ENCODE data around the gene DCC. TPM values are rescaled to one million over a fixed set of nuclear protein-coding genes. Genes with fewer than 3 reads are reported as not detected.

Gene DCC
- polyA plus RNA-seq, 2 of the 4 experiments (the other 2 are of a cell fraction) = 0.12 TPM; not detected in 1

DNA sequence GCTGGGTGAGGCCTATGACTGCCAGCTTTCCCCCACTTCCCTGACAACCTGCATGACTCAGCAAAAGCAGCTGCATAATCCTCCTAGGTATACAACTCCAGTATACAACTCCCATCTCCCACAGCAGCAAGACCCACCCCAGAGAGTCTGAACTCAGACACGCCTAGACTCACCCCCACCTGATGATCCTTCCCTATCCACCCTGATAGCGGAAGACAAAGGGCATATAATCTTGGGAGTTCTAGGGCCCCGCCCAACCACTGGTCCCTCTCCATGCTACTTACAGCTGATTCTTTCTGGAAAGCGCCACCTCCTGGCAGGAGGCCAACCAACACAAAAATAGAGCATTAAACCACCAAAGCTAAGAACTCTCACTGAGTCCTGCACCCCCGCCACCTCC, 296.5 kb downstream of the DCC start:
- CTCF ChIA-PET = no interaction called here
- POLR2A ChIA-PET = no interaction called here
- ATAC-seq = no peak

GRCh38 chr18:52648201-52648600, 308.2 kb downstream of the DCC start:
- Histone ChIP-seq H3K27ac (no peak overlapping the region), H3K4me3 (no peak overlapping the region), H3K9me3 (no peaks in the 10 kb centered on the region), H3K4me1 (no peaks in the 10 kb centered on the region), H3K4me2 (no peak overlapping the region)
- FAIRE-seq (no peak), ATAC-seq (no peak), DNase-seq (ENCODE audit: low read depth in 1 of 2, low spot score in 1 of 2) (no peak)
- 77% methylated on average over 4 of the region's 4 CpGs for WGBS (ENCODE audit: missing lambda C conversion rate)
- ChIA-PET POLR2A (no interaction called here), CTCF (no interaction called here)
- TF ChIP-seq, protein P1, sequence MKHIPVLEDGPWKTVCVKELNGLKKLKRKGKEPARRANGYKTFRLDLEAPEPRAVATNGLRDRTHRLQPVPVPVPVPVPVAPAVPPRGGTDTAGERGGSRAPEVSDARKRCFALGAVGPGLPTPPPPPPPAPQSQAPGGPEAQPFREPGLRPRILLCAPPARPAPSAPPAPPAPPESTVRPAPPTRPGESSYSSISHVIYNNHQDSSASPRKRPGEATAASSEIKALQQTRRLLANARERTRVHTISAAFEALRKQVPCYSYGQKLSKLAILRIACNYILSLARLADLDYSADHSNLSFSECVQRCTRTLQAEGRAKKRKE (CRISPR knock-in tag; IDR thresholded peaks at IDR 0.05; ENCODE audit: low read depth) = no peak
- TF ChIP-seq CBX2 (IDR thresholded peaks at IDR 0.05; ENCODE audit: borderline replicate concordance, low read depth) = no peak
- TF ChIP-seq ELK1 (IDR thresholded peaks at IDR 0.05; ENCODE audit: low read depth, low read length) = no peak
- TF ChIP-seq TP53 (CRISPR knock-in tag; IDR thresholded peaks at IDR 0.05) = no peak
- TF ChIP-seq ZSCAN20 (CRISPR knock-in tag; IDR thresholded peaks at IDR 0.05) = no peak
- TF ChIP-seq TFCP2L1 (CRISPR knock-in tag; IDR thresholded peaks at IDR 0.05) = no peak
- no peak for TF ChIP-seq PHF8 (IDR thresholded peaks at IDR 0.05; ENCODE audit: borderline replicate concordance, low read depth)
- no peak for TF ChIP-seq JUNB (IDR thresholded peaks at IDR 0.05)

More for the DNA sequence above, 296.5 kb downstream of the DCC start:
- H3K4me2 ChIP-seq = no peak overlapping the region
- DNase-seq (ENCODE audit: low read depth in 1 of 2, low spot score in 1 of 2) (peak in 1 of 2 experiments; percentile 5), FAIRE-seq (no peak)
- H3K4me1 ChIP-seq = no peaks in the 10 kb centered on the region
- H3K4me3 ChIP-seq = no peak overlapping the region
- WGBS (ENCODE audit: missing lambda C conversion rate) = 88% methylated on average over 5 of the region's 5 CpGs
- H3K9me3 ChIP-seq = no peaks in the 10 kb centered on the region
- peak; percentile 69 for TF ChIP-seq MAFK (IDR thresholded peaks at IDR 0.05; ENCODE audit: partially characterized antibody)
- TF ChIP-seq NFE2L2 (conservative IDR thresholded peaks at IDR 0.05; ENCODE audit: low read length) = peak; percentile 64; the same call in 1 of the 2 replicates
- TF ChIP-seq JUNB (IDR thresholded peaks at IDR 0.05) = no peak
- H3K27ac ChIP-seq = peak overlapping the region in 1 of 2 experiments; percentile 33; a peak in 1 of 6 replicates

DNA sequence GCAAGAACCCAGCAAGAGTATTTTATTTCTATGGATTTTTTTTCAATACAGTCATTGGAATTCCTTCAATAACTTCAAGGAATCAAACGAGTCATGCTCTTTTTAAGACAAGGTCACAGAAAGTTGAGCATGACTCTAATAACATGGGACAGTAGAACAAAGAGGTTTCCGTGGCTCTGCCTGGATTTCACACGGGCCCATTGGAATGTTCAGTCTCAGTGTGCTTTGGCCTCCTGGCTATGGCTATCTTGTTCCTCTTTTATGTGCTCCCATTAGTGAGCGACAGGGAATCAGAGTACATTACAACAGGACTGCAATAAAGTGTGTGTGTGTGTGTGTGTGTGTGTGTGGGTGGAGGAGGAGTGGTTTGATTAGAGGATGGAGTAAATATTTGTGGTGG, 312.4 kb downstream of the DCC start:
- no peak overlapping the region for H3K4me3 ChIP-seq
- H3K4me1 ChIP-seq = no peaks in the 10 kb centered on the region
- H3K27ac ChIP-seq = no peak overlapping the region
- no peak for TF ChIP-seq PBX3 (IDR thresholded peaks at IDR 0.05)
- H3K4me2 ChIP-seq = no peak overlapping the region
- CTCF ChIA-PET = no interaction called here
- 53% methylated on average over 4 of the region's 4 CpGs for WGBS (ENCODE audit: missing lambda C conversion rate)
- POLR2A ChIA-PET = no interaction called here
- no peaks in the 10 kb centered on the region for H3K9me3 ChIP-seq
- DNase-seq (ENCODE audit: low read depth in 1 of 2, low spot score in 1 of 2) (no peak), FAIRE-seq (no peak), ATAC-seq (no peak)

- ChIA-PET CTCF (no interaction called here), POLR2A (no interaction called here)
- Histone ChIP-seq H3K27ac (no peak overlapping the region), H3K4me2 (no peak overlapping the region), H3K9me3 (no peaks in the 10 kb centered on the region), H3K4me1 (no peaks in the 10 kb centered on the region), H3K4me3 (no peak overlapping the region)
- no peak for TF ChIP-seq MAFK (IDR thresholded peaks at IDR 0.05; ENCODE audit: partially characterized antibody)
- TF ChIP-seq MYC (IDR thresholded peaks at IDR 0.05; ENCODE audit: borderline replicate concordance, low read length) = no peak
- no peak for TF ChIP-seq ZSCAN20 (CRISPR knock-in tag; IDR thresholded peaks at IDR 0.05)
- TF ChIP-seq ZNF302 (CRISPR knock-in tag; IDR thresholded peaks at IDR 0.05) = no peak
- TF ChIP-seq ZC3H11A (IDR thresholded peaks at IDR 0.05) = no peak
- no peak for TF ChIP-seq USF2 (IDR thresholded peaks at IDR 0.05)
- no peak for TF ChIP-seq ZFP36 (IDR thresholded peaks at IDR 0.05; ENCODE audit: borderline replicate concordance, partially characterized antibody)
- no peak for TF ChIP-seq KDM5A (IDR thresholded peaks at IDR 0.05)
- TF ChIP-seq BHLHE40 (IDR thresholded peaks at IDR 0.05; ENCODE audit: low read depth, low read length) = no peak
- no peak for TF ChIP-seq PHF8 (IDR thresholded peaks at IDR 0.05; ENCODE audit: borderline replicate concordance, low read depth)
- TF ChIP-seq HES2 (IDR thresholded peaks at IDR 0.05) = no peak
- no peak for TF ChIP-seq RNF2 (IDR thresholded peaks at IDR 0.05; ENCODE audit: borderline replicate concordance, low read depth)
- no peak for TF ChIP-seq HDAC2 (IDR thresholded peaks at IDR 0.05)
- TF ChIP-seq, protein P2, sequence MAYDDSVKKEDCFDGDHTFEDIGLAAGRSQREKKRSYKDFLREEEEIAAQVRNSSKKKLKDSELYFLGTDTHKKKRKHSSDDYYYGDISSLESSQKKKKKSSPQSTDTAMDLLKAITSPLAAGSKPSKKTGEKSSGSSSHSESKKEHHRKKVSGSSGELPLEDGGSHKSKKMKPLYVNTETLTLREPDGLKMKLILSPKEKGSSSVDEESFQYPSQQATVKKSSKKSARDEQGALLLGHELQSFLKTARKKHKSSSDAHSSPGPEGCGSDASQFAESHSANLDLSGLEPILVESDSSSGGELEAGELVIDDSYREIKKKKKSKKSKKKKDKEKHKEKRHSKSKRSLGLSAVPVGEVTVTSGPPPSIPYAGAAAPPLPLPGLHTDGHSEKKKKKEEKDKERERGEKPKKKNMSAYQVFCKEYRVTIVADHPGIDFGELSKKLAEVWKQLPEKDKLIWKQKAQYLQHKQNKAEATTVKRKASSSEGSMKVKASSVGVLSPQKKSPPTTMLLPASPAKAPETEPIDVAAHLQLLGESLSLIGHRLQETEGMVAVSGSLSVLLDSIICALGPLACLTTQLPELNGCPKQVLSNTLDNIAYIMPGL (CRISPR knock-in tag; IDR thresholded peaks at IDR 0.05; ENCODE audit: borderline replicate concordance) = no peak
- FAIRE-seq = no peak
- ATAC-seq = no peak
- WGBS (ENCODE audit: missing lambda C conversion rate) = 46% methylated on average over 5 of the region's 8 CpGs
- no peak for DNase-seq (ENCODE audit: low read depth in 1 of 2, low spot score in 1 of 2)
These were observed 317.2 kb downstream of the DCC start for GRCh38 chr18:52657043-52657805.

Measured in A549 (cell line).